Caco-2 (cell line): Measurements from ENCODE around the gene CXXC4. TPM values are rescaled to one million over a fixed set of nuclear protein-coding genes. Genes with fewer than 3 reads are reported as not detected.

ENCODE experiments used
- BruUV-seq: library from RNA; stranded (reverse); fragments of 400-500 nt; replicated peaks from 2 replicates; lab custom pipeline; 2021; lab: Mats Ljungman, UMichigan
- CTCF ChIA-PET: fragments of 300-600 bp; sonication (Branson Sonifier 250); formaldehyde crosslinking; loops from one replicate; lab custom pipeline; 2022; ENCODE audit warnings: antibody characterized with exemption; lab: Charles Lee
- POLR2A ChIA-PET: fragments of 300-600 bp; sonication (Branson Sonifier 250); formaldehyde crosslinking; loops from one replicate; lab custom pipeline; 2022; ENCODE audit warnings: antibody characterized with exemption; lab: Charles Lee
- DNase-seq, 2 experiments: peaks; one replicate each; pipeline versions ENCODE4 v3.0.0 to v3.0.0-alpha.2; 2020 to 2022
- H3K27me3 ChIP-seq: replicated peaks from 2 replicates; pipeline ENCODE4 v1.6.0; 2011; ENCODE audit warnings: low read length; ENCODE audit not compliant: control insufficient read depth, insufficient read depth
- H3K36me3 ChIP-seq: 2 replicates; pipeline ENCODE4 v1.5.1; 2011; ENCODE audit warnings: low read length; ENCODE audit not compliant: control insufficient read depth, insufficient read depth
- H3K4me1 ChIP-seq: fragments of 250-450 bp; sonication (Bioruptor Pico); 2 replicates; pipeline ENCODE4 v1.5.1; 2020; ENCODE audit warnings: mild to moderate bottlenecking
- H3K4me3 ChIP-seq: 2 replicates; pipeline ENCODE4 v1.5.1; 2011; ENCODE audit warnings: low read depth, mild to moderate bottlenecking, control low read depth, low read length
- H3K9me3 ChIP-seq: fragments of 250-450 bp; sonication (Bioruptor Pico); 2 replicates; pipeline ENCODE4 v1.5.1; 2020; ENCODE audit warnings: mild to moderate bottlenecking, moderate library complexity
- H3K27ac Mint-ChIP-seq: one replicate; pipeline ENCODE4 v1.8.0; 2022; ENCODE audit warnings: mixed read lengths; ENCODE audit not compliant: unreplicated experiment
- H3K27me3 Mint-ChIP-seq: one replicate; pipeline ENCODE4 v1.8.0; 2022; ENCODE audit warnings: mixed read lengths; ENCODE audit not compliant: insufficient read depth, unreplicated experiment
- H3K36me3 Mint-ChIP-seq: one replicate; pipeline ENCODE4 v1.8.0; 2022; ENCODE audit warnings: mild to moderate bottlenecking, mixed read lengths; ENCODE audit not compliant: insufficient read depth, unreplicated experiment
- H3K4me1 Mint-ChIP-seq: one replicate; pipeline ENCODE4 v1.8.0; 2022; ENCODE audit warnings: low read depth, mixed read lengths; ENCODE audit not compliant: unreplicated experiment
- H3K4me3 Mint-ChIP-seq: one replicate; pipeline ENCODE4 v1.8.0; 2022; ENCODE audit warnings: mild to moderate bottlenecking, moderate library complexity, mixed read lengths; ENCODE audit not compliant: unreplicated experiment
- H3K9me3 Mint-ChIP-seq: one replicate; pipeline ENCODE4 v1.8.0; 2022; ENCODE audit warnings: mixed read lengths; ENCODE audit not compliant: unreplicated experiment
- intact Hi-C: fragments of 100-400 bp; cut with micrococcal nuclease; formaldehyde crosslinking; loops from one replicate; pipeline ENCODE4 v1.10.0; 2022; ENCODE audit not compliant: unreplicated experiment
- total RNA-seq: library from RNA; stranded (reverse); gene quantifications from 2 replicates; pipeline ENCODE4 v1.2.3, GENCODE V29; 2022
- TF ChIP-seq, protein P1 (sequence below), 2 experiments: fragments of 200-600 bp in 1 of 2; IDR thresholded peaks; 1 replicate in 1 of 2; 2 replicates in 1 of 2; pipeline versions ENCODE4 v1.5.1 to v1.8.0; 2011 to 2022; ENCODE audit warnings: antibody characterized with exemption in 1 of 2, control low read depth in 1 of 2, inconsistent platforms in 1 of 2, low read depth in 1 of 2, low read length in 1 of 2, mild to moderate bottlenecking in 1 of 2, moderate library complexity in 1 of 2; ENCODE audit not compliant: insufficient read depth in 1 of 2, severe bottlenecking in 1 of 2, unreplicated experiment in 1 of 2

CXXC4 gene
- total RNA-seq, 1 experiment from 2014 or later, result 2.9 TPM

DNA sequence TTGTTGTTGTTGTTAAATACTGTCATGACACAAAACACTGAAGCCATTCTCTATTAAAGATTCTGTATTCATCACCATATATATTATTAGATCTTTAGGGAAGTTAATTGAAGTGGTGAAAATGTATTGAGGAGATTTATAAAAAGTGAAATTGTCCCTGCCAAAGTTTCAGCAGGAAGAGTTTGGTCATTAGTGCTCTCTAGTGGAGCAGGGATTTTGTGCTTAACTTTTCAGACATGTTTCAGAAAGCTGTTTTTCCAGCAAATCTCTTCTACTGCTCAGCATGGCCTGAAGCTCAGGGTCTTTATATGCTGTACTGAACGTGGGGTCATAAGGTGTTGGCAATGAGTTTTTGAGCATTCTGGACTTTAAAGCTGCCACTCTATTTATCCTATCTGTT, 36.7 kb upstream of the CXXC4 start:
- Mint-ChIP-seq H3K4me1 (no peaks in the 10 kb centered on the region), H3K27me3 (no peaks in the 10 kb centered on the region)
- intact Hi-C loops, result loop anchor here (1.0 kb wide), 1 partner anchor 466 kb away; no protein-coding TSS in a partner anchor

DNA sequence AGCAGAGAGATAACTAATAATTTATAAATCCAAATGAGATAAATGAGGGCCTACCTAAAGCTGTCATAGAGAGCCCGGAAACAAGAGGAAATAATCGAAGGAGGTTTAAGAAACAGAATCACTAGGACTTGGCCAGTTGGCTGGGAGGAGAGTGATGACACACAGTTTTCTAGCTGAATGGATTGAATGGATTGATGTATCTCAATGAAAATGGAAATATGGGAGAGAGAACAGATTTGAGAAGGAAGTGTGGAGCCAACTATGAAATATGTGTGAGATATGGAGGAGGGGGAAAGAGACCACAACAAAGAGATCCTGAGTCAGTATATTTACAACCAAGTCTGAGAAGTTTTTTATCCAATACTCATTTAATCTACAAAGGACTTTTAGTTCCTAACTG, 35.7 kb upstream of the CXXC4 start:
- H3K27me3 ChIP-seq, result no peaks in the 10 kb centered on the region
- TF ChIP-seq, protein P1, sequence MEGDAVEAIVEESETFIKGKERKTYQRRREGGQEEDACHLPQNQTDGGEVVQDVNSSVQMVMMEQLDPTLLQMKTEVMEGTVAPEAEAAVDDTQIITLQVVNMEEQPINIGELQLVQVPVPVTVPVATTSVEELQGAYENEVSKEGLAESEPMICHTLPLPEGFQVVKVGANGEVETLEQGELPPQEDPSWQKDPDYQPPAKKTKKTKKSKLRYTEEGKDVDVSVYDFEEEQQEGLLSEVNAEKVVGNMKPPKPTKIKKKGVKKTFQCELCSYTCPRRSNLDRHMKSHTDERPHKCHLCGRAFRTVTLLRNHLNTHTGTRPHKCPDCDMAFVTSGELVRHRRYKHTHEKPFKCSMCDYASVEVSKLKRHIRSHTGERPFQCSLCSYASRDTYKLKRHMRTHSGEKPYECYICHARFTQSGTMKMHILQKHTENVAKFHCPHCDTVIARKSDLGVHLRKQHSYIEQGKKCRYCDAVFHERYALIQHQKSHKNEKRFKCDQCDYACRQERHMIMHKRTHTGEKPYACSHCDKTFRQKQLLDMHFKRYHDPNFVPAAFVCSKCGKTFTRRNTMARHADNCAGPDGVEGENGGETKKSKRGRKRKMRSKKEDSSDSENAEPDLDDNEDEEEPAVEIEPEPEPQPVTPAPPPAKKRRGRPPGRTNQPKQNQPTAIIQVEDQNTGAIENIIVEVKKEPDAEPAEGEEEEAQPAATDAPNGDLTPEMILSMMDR (IDR thresholded peaks at IDR 0.05; ENCODE audit: insufficient read depth in 1 of 2, low read depth in 1 of 2, low read length in 1 of 2, severe bottlenecking in 1 of 2, unreplicated experiment in 1 of 2), result no peak
- intact Hi-C loops, result no loop called here

More for the DNA sequence above, 36.7 kb upstream of the CXXC4 start:
- H3K4me1 ChIP-seq, result no peaks in the 10 kb centered on the region
- ChIA-PET POLR2A (no interaction called here), CTCF (interaction anchor here (0.6 kb wide), 1 partner anchor 23 kb away, joined by 3 read pairs; no protein-coding TSS in a partner anchor)
- H3K4me3 Mint-ChIP-seq, result no peak overlapping the region
- TF ChIP-seq, protein P1 (IDR thresholded peaks at IDR 0.05; ENCODE audit: insufficient read depth in 1 of 2, low read depth in 1 of 2, low read length in 1 of 2, severe bottlenecking in 1 of 2, unreplicated experiment in 1 of 2), result peak in 1 of 2 experiments; percentile 5
- H3K36me3 ChIP-seq, result no peaks in the 10 kb centered on the region
- no peaks in the 10 kb centered on the region for H3K9me3 ChIP-seq
- no peaks in the 10 kb centered on the region for H3K36me3 Mint-ChIP-seq
- H3K27ac Mint-ChIP-seq, result no peak overlapping the region
- no peaks in the 10 kb centered on the region for H3K27me3 ChIP-seq
- no peak for DNase-seq
- no peak overlapping the region for H3K4me3 ChIP-seq
- no peaks in the 10 kb centered on the region for H3K9me3 Mint-ChIP-seq
- no TSS peak for BruUV-seq

DNA sequence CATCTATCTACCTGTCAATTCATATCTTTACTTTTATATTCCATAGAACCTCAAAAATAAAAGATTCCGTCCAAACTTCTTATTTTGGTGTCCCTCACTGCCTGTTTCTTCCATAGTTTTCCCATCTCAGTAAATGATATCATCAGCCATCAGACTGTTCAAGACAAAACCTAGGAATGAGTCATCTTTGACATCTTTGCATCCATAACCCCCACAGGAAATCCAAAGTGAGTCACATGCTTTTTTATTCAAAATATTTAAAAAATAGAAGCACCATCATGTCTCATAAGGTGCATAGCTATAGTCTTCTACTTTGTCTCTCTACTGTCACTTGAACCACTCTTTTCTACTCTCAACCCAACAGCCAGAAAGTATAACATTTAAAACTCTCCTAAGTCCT, 29.9 kb upstream of the CXXC4 start:
- H3K27me3 ChIP-seq, result no peaks in the 10 kb centered on the region
- no peaks in the 10 kb centered on the region for H3K9me3 ChIP-seq
- peaks cover 7% of the 10 kb centered on the region for H3K4me1 Mint-ChIP-seq
- no peak overlapping the region for H3K4me3 ChIP-seq
- no peaks in the 10 kb centered on the region for H3K4me1 ChIP-seq
- H3K27me3 Mint-ChIP-seq, result no peaks in the 10 kb centered on the region
- no peak overlapping the region for H3K4me3 Mint-ChIP-seq
- no peaks in the 10 kb centered on the region for H3K36me3 Mint-ChIP-seq
- no peaks in the 10 kb centered on the region for H3K36me3 ChIP-seq
- intact Hi-C loops, result no loop called here
- H3K9me3 Mint-ChIP-seq, result no peaks in the 10 kb centered on the region
- CTCF ChIA-PET, result no interaction called here
- DNase-seq, result no peak
- no peak overlapping the region for H3K27ac Mint-ChIP-seq
- BruUV-seq, result no TSS peak
- TF ChIP-seq, protein P1 (IDR thresholded peaks at IDR 0.05; ENCODE audit: insufficient read depth in 1 of 2, low read depth in 1 of 2, low read length in 1 of 2, severe bottlenecking in 1 of 2, unreplicated experiment in 1 of 2), result no peak
- POLR2A ChIA-PET, result no interaction called here

More for the DNA sequence above, 35.7 kb upstream of the CXXC4 start:
- no peaks in the 10 kb centered on the region for H3K9me3 Mint-ChIP-seq
- H3K36me3 ChIP-seq, result no peaks in the 10 kb centered on the region
- no peak overlapping the region for H3K4me3 Mint-ChIP-seq
- no peaks in the 10 kb centered on the region for H3K27me3 Mint-ChIP-seq
- H3K9me3 ChIP-seq, result no peaks in the 10 kb centered on the region
- POLR2A ChIA-PET, result no interaction called here
- no peaks in the 10 kb centered on the region for H3K4me1 Mint-ChIP-seq
- no peak overlapping the region for H3K27ac Mint-ChIP-seq
- H3K36me3 Mint-ChIP-seq, result no peaks in the 10 kb centered on the region
- CTCF ChIA-PET, result no interaction called here
- no TSS peak for BruUV-seq
- H3K4me3 ChIP-seq, result no peak overlapping the region
- DNase-seq, result no peak
- no peaks in the 10 kb centered on the region for H3K4me1 ChIP-seq
